Esophagus muscularis mucosa (tissue), 3 donors: Measurements from ENCODE around the gene ANKRD40.

ENCODE experiments used
- CTCF ChIP-seq, 3 experiments: fragments of 200-600 bp in 2 of 3; fragments of 450-650 bp in 1 of 3; sonication (generic) in 2 of 3; IDR thresholded peaks; one replicate each; pipeline ENCODE4 v1.5.1; 2017 to 2019; ENCODE audit warnings: antibody characterized with exemption in 3 of 3, mild to moderate bottlenecking in 2 of 3, moderate library complexity in 1 of 3
- POLR2A ChIP-seq: fragments of 450-650 bp; IDR thresholded peaks from one replicate; pipeline ENCODE4 v1.6.1; 2017; ENCODE audit warnings: antibody characterized with exemption, moderate library complexity, mild to moderate bottlenecking, low read depth
- POLR2AphosphoS5 ChIP-seq, 2 donors: sonication (generic); formaldehyde crosslinking; IDR thresholded peaks; one replicate each; pipeline ENCODE4 v1.6.1; 2017; ENCODE audit warnings: antibody characterized with exemption in 2 of 2

DNA sequence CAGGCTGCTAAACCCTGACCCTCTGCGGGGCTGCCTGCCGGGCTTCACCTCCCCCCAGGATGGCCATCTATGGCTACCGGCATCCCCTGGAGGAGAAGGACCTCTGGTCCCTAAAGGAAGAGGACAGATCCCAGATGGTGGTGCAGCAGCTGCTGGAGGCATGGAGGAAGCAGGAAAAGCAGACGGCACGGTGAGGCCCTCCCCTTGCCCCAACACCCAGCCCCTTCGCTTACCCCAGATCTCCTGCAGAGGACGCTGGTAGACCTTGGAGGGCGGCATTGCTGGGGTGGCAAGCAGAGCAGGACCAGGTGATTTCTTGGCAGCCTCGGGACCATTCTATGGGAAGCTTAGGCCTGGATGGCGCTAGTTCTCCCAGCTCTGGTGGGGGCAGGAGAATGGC is 48.5 kb downstream of the ANKRD40 start:
- TF ChIP-seq CTCF (IDR thresholded peaks at IDR 0.05) (no peak), POLR2AphosphoS5 (IDR thresholded peaks at IDR 0.05) (no peak), POLR2A (no peak)
